ENCODE results near the gene TBCCD1.

The TBCCD1 gene

DNA sequence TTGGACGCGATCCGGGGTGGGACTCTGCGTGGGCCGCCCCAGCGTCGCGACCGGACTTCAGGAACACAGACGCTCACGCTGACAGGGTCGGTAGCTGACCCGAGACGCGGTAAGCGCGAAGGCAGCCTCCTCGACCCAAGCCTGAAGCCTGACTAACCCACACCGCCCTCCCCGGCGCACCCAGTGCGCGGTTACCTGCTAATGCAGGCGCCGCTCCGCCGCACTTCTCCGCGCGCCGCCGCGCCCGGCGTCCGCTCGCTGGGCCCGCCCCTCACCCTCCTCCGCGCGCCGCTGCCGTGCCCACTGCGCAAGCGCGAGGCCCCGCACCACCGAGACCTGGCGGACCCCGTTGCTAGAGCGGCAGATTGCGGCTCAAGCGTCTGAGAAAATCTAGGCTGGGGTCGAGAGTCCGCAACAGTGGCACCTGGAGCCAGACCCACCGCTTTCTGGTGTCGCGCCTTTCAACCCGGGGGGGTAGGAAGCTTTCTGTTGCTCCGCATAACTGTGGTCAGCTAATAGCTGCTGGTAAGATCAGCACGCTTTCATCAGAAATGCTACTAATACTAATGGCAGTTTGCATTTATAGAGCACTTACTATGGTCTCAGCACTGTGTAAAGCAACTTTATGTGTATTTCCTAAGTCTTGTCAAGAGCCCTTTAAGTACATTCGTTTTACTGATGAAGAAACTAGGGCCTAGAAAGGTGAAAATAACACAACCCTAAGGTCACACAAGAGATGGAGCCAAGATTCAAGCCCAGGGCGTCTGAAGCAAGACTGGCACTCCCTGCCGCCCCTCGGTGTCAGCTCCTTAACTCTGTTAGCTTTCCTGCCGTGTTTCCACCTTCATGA lies at the start of gene TBCCD1:
TBCCD1 (minus strand) TSS at position 268 of the 850 bp plus-strand sequence. CDS start 3,010 bp downstream, outside the sequence.
- H3K9ac ChIP-seq (ENCODE audit: low read length): peak within 1 kb of the TSS; percentile 92
- peak within 1 kb of the TSS; percentile 61 to 97 for H3K4me3 ChIP-seq (ENCODE audit: low read depth in 1 of 2, low read length in 2 of 2)
- H3K36me3 ChIP-seq (ENCODE audit: insufficient read depth, low read length): no peaks in the 10 kb centered on the region
- no peaks in the 10 kb centered on the region for H3K27me3 ChIP-seq (ENCODE audit: control insufficient read depth in 1 of 2, insufficient read depth in 2 of 2, low read length in 2 of 2)
- H3K9me3 ChIP-seq (ENCODE audit: low read length): no peaks in the 10 kb centered on the region
- peaks cover 32% of the 10 kb centered on the region for H3K4me1 ChIP-seq (ENCODE audit: insufficient read depth, low read length)
- H3K27ac ChIP-seq (ENCODE audit: low read depth, low read length): peak within 1 kb of the TSS; percentile 81

- Histone ChIP-seq H3K27me3 (ENCODE audit: control insufficient read depth in 1 of 2, insufficient read depth in 2 of 2, low read length in 2 of 2) (peaks cover 3 to 5% of the 10 kb centered on the region in 2 donors), H3K27ac (ENCODE audit: low read depth, low read length) (no peak overlapping the region), H3K9ac (ENCODE audit: low read length) (no peak overlapping the region), H3K36me3 (ENCODE audit: insufficient read depth, low read length) (no peaks in the 10 kb centered on the region), H3K4me1 (ENCODE audit: insufficient read depth, low read length) (peaks cover 9% of the 10 kb centered on the region), H3K4me3 (ENCODE audit: low read depth in 1 of 2, low read length in 2 of 2) (no peak overlapping the region), H3K9me3 (ENCODE audit: low read length) (no peaks in the 10 kb centered on the region)
Measured at GRCh38 chr3:186616299-186616617, 49.1 kb upstream of the TBCCD1 start.

GRCh38 chr3:186614597-186615483 lies 47.7 kb upstream of the TBCCD1 start:
- no peaks in the 10 kb centered on the region for H3K9me3 ChIP-seq (ENCODE audit: low read length)
- H3K4me1 ChIP-seq (ENCODE audit: insufficient read depth, low read length): peaks cover 9% of the 10 kb centered on the region
- H3K27ac ChIP-seq (ENCODE audit: low read depth, low read length): no peak overlapping the region
- peaks cover 4 to 5% of the 10 kb centered on the region in 2 donors for H3K27me3 ChIP-seq (ENCODE audit: control insufficient read depth in 1 of 2, insufficient read depth in 2 of 2, low read length in 2 of 2)
- no peaks in the 10 kb centered on the region for H3K36me3 ChIP-seq (ENCODE audit: insufficient read depth, low read length)
- no peak overlapping the region for H3K9ac ChIP-seq (ENCODE audit: low read length)
- no peak overlapping the region for H3K4me3 ChIP-seq (ENCODE audit: low read depth in 1 of 2, low read length in 2 of 2)

GRCh38 chr3:186614266-186614596 lies 47.1 kb upstream of the TBCCD1 start:
- H3K9ac ChIP-seq (ENCODE audit: low read length): no peak overlapping the region
- H3K9me3 ChIP-seq (ENCODE audit: low read length): no peaks in the 10 kb centered on the region
- no peaks in the 10 kb centered on the region for H3K36me3 ChIP-seq (ENCODE audit: insufficient read depth, low read length)
- no peak overlapping the region for H3K27ac ChIP-seq (ENCODE audit: low read depth, low read length)
- peaks cover 5 to 7% of the 10 kb centered on the region in 2 donors for H3K27me3 ChIP-seq (ENCODE audit: control insufficient read depth in 1 of 2, insufficient read depth in 2 of 2, low read length in 2 of 2)
- peaks cover 9% of the 10 kb centered on the region for H3K4me1 ChIP-seq (ENCODE audit: insufficient read depth, low read length)
- no peak overlapping the region for H3K4me3 ChIP-seq (ENCODE audit: low read depth in 1 of 2, low read length in 2 of 2)

GRCh38 chr3:186613637-186614265 lies 46.6 kb upstream of the TBCCD1 start:
- Histone ChIP-seq H3K9ac (ENCODE audit: low read length) (no peak overlapping the region), H3K36me3 (ENCODE audit: insufficient read depth, low read length) (no peaks in the 10 kb centered on the region), H3K4me3 (ENCODE audit: low read depth in 1 of 2, low read length in 2 of 2) (no peak overlapping the region), H3K4me1 (ENCODE audit: insufficient read depth, low read length) (peaks cover 9% of the 10 kb centered on the region), H3K27ac (ENCODE audit: low read depth, low read length) (no peak overlapping the region), H3K27me3 (ENCODE audit: control insufficient read depth in 1 of 2, insufficient read depth in 2 of 2, low read length in 2 of 2) (peaks cover 5 to 7% of the 10 kb centered on the region in 2 donors), H3K9me3 (ENCODE audit: low read length) (no peaks in the 10 kb centered on the region)

GRCh38 chr3:186612721-186613636 lies 45.8 kb upstream of the TBCCD1 start, which contains the start of gene AHSG:
Gene AHSG (plus strand): TSS chr3:186613060. CDS start chr3:186613142, 82 bp downstream.
- Histone ChIP-seq H3K27me3 (ENCODE audit: control insufficient read depth in 1 of 2, insufficient read depth in 2 of 2, low read length in 2 of 2) (peaks cover 5 to 7% of the 10 kb centered on the region in 2 donors), H3K36me3 (ENCODE audit: insufficient read depth, low read length) (no peaks in the 10 kb centered on the region), H3K27ac (ENCODE audit: low read depth, low read length) (no peak within 1 kb of the TSS), H3K4me1 (ENCODE audit: insufficient read depth, low read length) (peaks cover 9% of the 10 kb centered on the region), H3K4me3 (ENCODE audit: low read depth in 1 of 2, low read length in 2 of 2) (no peak within 1 kb of the TSS), H3K9ac (ENCODE audit: low read length) (no peak within 1 kb of the TSS), H3K9me3 (ENCODE audit: low read length) (no peaks in the 10 kb centered on the region)

- H3K9me3 ChIP-seq (ENCODE audit: low read length): no peaks in the 10 kb centered on the region
Measured at GRCh38 chr3:186612065-186612464, 44.9 kb upstream of the TBCCD1 start.

DNA sequence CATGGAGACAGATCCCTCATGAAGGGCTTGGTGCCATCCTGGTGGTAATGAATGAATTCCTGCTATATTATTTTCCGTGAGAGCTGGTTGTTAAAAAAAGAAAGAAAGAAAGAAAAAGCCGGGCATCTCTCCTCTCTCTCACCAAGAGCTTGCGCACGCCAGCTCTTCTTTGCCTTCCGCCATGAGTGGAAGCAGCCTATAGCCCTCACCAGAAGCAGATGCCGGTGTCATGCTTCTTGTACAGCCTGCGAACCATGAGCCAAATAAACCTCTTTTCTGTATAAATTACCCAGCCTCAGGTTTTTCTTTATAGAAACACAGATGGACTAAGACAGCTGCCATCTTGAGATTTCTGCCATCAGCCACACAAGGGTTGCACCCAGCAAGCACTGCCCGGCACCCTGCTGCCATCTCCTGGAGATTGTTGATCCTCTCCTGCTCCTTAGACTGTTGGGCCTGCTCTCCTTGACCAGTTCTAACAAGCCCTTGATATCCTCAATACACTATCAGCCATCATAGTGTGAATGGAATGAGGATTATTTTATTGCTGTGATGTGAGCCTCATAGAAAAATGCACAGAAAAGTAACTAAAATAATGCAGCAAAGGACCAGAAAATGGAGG lies 42.2 kb upstream of the TBCCD1 start:
- Histone ChIP-seq H3K27me3 (ENCODE audit: control insufficient read depth in 1 of 2, insufficient read depth in 2 of 2, low read length in 2 of 2) (peaks cover 0 to 3% of the 10 kb centered on the region in 2 donors), H3K4me3 (ENCODE audit: low read depth in 1 of 2, low read length in 2 of 2) (no peak overlapping the region), H3K36me3 (ENCODE audit: insufficient read depth, low read length) (no peaks in the 10 kb centered on the region), H3K9me3 (ENCODE audit: low read length) (no peaks in the 10 kb centered on the region), H3K4me1 (ENCODE audit: insufficient read depth, low read length) (no peaks in the 10 kb centered on the region), H3K27ac (ENCODE audit: low read depth, low read length) (no peak overlapping the region), H3K9ac (ENCODE audit: low read length) (no peak overlapping the region)

More at GRCh38 chr3:186612065-186612464, 44.9 kb upstream of the TBCCD1 start:
- peaks cover 3% of the 10 kb centered on the region for H3K4me1 ChIP-seq (ENCODE audit: insufficient read depth, low read length)
- H3K36me3 ChIP-seq (ENCODE audit: insufficient read depth, low read length): no peaks in the 10 kb centered on the region
- H3K27me3 ChIP-seq (ENCODE audit: control insufficient read depth in 1 of 2, insufficient read depth in 2 of 2, low read length in 2 of 2): peaks cover 0 to 3% of the 10 kb centered on the region in 2 donors
- H3K9ac ChIP-seq (ENCODE audit: low read length): no peak overlapping the region
- H3K27ac ChIP-seq (ENCODE audit: low read depth, low read length): no peak overlapping the region
- no peak overlapping the region for H3K4me3 ChIP-seq (ENCODE audit: low read depth in 1 of 2, low read length in 2 of 2)

DNA sequence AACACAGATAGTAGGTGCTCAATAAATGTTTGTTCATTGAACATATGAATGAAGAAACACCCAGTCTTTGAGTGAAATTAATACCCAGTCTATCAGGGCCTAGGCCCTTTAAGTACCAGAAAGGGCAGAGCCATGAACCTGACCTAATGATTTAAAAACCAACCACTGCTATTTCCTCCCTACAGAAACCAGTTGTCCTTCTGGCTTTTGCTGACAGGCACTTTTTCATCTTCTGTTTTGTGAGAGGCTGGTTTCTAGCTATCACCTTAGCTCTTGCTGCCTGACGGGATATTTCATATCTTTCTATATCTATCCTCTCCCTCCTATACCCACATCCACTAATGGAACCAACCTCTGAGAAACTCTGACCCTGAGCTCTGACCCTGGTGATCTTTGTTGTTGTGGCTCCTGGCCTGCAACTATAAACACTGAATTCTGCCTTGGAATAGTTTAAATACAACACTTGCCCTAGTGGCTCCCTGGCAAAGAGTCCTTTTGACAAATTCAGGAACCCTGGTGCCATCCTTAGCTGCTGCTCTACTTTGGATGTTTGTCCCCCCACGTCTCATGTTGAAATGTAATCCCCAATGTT lies 41.6 kb upstream of the TBCCD1 start:
- H3K27ac ChIP-seq (ENCODE audit: low read depth, low read length): no peak overlapping the region
- H3K27me3 ChIP-seq (ENCODE audit: control insufficient read depth in 1 of 2, insufficient read depth in 2 of 2, low read length in 2 of 2): peaks cover 0 to 3% of the 10 kb centered on the region in 2 donors
- no peaks in the 10 kb centered on the region for H3K9me3 ChIP-seq (ENCODE audit: low read length)
- H3K4me3 ChIP-seq (ENCODE audit: low read depth in 1 of 2, low read length in 2 of 2): no peak overlapping the region
- no peaks in the 10 kb centered on the region for H3K4me1 ChIP-seq (ENCODE audit: insufficient read depth, low read length)
- H3K9ac ChIP-seq (ENCODE audit: low read length): no peak overlapping the region
- no peaks in the 10 kb centered on the region for H3K36me3 ChIP-seq (ENCODE audit: insufficient read depth, low read length)

Measured in muscle layer of colon (tissue), 2 donors.